Epithelial cell of proximal tubule (primary cell): ENCODE results near the gene HACD2. TPM values are rescaled to one million over a fixed set of nuclear protein-coding genes. Genes with fewer than 3 reads are reported as not detected.

Experiments
- DNase-seq: peaks from one replicate; pipeline ENCODE4 v3.0.0-alpha.2; 2011; ENCODE audit warnings: low read depth
- H3K4me3 ChIP-seq: 2 replicates; pipeline ENCODE4 v1.5.1; 2011; ENCODE audit warnings: low read depth, mild to moderate bottlenecking, low read length
- total RNA-seq: library from RNA; depleted of rRNA; stranded (reverse); fragments of >200 nt; gene quantifications from 2 replicates; pipeline ENCODE4 v1.2.3, GENCODE V29; 2015
- TF ChIP-seq, protein P1 (sequence below): conservative IDR thresholded peaks from 2 replicates; pipeline ENCODE4 v1.5.1; 2012; ENCODE audit warnings: low read depth, mild to moderate bottlenecking, low read length

HACD2 gene
- total RNA-seq, 1 donor from 2014 or later = 22.8 TPM

DNA sequence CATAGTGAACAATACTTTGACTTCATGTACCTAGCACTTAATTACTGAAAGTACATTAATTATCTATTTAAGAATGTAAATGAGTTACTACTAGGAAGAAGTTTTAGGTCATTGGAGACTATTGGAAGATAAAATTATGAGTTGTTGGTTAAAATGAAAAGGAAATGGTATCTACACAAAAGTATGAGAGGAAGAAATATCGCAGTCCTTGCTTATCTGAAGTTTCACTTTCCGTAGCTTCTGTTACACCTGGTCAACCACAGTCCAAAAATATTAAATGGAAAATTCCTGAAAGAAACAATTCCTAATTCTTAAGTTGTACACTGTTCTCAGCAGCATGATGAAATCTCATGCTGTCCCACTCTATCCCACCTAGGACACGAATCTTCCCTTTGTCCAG is 57.8 kb downstream of the HACD2 start:
- TF ChIP-seq, protein P1, sequence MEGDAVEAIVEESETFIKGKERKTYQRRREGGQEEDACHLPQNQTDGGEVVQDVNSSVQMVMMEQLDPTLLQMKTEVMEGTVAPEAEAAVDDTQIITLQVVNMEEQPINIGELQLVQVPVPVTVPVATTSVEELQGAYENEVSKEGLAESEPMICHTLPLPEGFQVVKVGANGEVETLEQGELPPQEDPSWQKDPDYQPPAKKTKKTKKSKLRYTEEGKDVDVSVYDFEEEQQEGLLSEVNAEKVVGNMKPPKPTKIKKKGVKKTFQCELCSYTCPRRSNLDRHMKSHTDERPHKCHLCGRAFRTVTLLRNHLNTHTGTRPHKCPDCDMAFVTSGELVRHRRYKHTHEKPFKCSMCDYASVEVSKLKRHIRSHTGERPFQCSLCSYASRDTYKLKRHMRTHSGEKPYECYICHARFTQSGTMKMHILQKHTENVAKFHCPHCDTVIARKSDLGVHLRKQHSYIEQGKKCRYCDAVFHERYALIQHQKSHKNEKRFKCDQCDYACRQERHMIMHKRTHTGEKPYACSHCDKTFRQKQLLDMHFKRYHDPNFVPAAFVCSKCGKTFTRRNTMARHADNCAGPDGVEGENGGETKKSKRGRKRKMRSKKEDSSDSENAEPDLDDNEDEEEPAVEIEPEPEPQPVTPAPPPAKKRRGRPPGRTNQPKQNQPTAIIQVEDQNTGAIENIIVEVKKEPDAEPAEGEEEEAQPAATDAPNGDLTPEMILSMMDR = no peak
- no peak for DNase-seq
- no peak overlapping the region for H3K4me3 ChIP-seq

DNA sequence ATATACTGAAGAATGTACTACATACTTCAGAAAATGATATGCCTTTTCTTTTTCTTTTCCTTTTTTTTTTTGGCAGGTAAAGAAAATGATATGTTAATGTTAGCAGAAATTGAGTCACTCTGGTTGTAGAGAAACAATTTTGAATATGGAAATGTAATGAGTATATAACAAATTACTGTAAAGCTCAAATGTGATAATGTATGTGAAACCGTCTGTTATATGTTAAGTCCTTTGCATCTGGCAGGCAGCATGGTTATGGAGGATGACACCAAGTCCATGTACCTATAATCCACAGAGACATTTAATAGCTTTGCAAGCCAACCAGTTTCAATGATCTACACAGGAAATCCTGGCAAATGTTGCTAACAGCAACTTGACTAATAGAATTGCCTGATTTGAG is 58.4 kb downstream of the HACD2 start:
- TF ChIP-seq, protein P1 = no peak
- DNase-seq = no peak
- H3K4me3 ChIP-seq = no peak overlapping the region

DNA sequence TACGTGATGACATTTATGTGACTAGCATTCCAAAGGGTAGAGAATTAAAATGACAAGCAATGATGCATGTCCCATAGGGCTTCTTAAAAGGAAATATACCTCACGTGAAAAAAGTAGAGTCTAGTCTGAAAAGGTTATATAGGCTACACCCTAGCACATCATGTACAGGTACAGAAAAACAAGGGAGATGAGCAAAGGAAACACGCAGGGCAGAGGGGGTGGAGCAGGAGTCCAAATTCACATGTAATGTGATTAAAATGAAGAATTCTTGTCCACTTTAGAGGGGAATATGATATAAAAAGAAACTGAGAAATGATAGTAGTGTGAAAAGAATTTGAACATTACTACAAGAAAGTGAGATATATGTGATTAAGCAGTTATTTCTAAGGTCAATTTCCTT is 59.4 kb downstream of the HACD2 start:
- H3K4me3 ChIP-seq = no peak overlapping the region
- no peak for DNase-seq
- TF ChIP-seq, protein P1 = no peak

DNA sequence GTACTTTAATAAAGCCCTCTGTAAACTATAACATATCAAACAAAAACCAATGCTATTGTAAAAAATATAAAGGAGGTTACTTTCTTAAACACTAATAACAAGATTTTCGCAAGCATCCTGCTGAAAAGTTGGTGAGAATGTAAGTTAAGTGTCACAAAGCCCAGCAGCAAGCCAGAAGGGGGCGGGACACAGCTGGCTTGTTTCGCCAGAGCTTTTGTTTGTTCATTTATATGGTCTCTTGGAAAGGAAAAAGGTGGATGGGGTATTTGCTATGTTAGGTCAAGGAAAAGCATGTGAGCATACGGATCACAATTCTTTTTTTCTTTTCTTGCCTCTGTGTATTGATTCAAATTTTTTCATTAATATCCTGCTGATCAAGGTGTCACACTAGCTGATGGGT is 59.9 kb downstream of the HACD2 start:
- TF ChIP-seq, protein P1 = no peak
- no peak for DNase-seq
- no peak overlapping the region for H3K4me3 ChIP-seq

DNA sequence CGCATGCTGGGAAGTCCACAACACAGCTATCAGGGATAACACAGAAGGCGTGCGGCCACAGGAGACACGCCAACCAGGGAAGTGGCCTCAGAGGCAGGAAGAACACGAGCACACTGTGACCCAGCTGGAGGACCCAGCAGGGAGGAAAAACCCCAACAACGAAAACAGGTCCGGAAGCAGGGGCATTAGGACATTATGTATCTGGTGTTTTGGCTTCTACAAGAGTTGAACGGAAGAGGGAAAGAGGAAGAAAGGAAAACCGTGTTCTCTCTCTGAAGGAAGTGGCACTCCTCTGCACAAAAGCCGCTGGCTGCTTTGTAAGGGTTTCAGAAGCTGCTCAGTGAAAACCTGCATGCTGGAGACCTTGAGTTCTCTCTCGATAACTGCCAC is 61.8 kb downstream of the HACD2 start:
- no peak overlapping the region for H3K4me3 ChIP-seq
- TF ChIP-seq, protein P1 = no peak
- no peak for DNase-seq

DNA sequence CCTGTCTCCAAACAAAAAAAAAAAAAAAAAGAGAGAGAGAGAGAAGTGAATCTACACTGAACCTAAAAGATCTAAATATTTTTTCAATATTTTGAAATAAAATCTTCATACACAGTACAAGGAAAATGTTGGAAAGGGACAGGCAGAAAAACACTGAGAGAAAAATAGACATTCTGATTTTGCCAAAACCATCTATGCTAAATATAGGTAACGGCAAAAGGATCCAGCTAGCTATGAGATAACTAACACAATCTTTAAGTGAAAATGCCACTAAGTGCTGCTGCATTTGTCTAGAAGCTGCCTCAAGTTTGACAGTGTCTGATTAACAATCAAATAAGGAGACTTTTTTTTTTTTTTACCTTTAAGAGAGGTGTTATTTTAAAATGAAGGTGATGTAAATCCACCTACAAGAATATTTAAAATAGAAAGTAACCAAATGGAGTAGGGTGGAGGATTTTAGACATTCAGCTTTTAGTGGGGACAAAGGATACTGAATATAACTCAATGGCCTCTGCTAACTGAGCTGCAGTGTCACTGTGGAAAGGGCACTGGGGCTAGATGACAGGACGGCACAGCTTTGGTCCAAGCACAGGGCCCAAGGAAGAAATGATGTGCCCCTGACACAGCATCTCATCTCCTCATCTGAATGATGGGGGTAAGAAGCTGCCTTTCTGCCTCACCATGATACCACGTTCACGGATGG is 62.4 kb downstream of the HACD2 start:
- no peak overlapping the region for H3K4me3 ChIP-seq
- DNase-seq = no peak
- TF ChIP-seq, protein P1 = no peak
